ENCODE data around the gene BAIAP2. TPM values are rescaled to one million over a fixed set of nuclear protein-coding genes. Genes with fewer than 3 reads are reported as not detected.
A peak's percentile ranks its signal among the peaks of the same experiment; 100 is the strongest.

Gene BAIAP2
- total RNA-seq, 4 donors from 2014 or later: 7.3 to 36.1 (median 15.4) TPM

DNA sequence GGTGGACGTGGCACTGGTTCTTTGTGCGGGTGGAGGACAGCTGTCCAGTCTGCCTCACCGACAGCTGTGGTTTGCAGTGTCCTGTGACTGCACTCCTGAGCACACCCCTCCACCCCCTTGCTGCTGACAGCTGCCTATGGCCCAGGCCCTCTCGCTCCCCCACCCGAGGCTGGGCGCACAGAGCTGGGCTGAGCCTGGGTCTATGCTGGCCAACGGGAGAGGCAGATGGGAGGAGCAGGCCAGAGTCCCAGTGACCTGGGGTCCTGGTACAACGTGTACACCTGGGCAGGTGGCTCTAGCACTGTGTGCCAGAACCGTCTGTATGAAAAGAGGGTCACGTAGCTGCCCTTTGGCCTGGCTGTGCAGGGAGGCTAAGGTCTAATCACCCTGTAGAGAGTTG, 30.5 kb downstream of the BAIAP2 start:
- intact Hi-C loops (cut with DNase I; ENCODE audit: low total_unique reads) (no loop called here), in situ Hi-C loops (cut with MboI; ENCODE audit: low sequenced_read_pairs in 4 of 4) (no loop called here)
- peak in 1 of 2 donors; percentile 21 for DNase-seq
- H3K27ac ChIP-seq: no peak overlapping the region
- H3K9me3 ChIP-seq: no peaks in the 10 kb centered on the region
- no peaks in the 10 kb centered on the region for H3K36me3 ChIP-seq
- ATAC-seq: peak in 1 of 2 donors; percentile 26
- TF ChIP-seq, protein P1, sequence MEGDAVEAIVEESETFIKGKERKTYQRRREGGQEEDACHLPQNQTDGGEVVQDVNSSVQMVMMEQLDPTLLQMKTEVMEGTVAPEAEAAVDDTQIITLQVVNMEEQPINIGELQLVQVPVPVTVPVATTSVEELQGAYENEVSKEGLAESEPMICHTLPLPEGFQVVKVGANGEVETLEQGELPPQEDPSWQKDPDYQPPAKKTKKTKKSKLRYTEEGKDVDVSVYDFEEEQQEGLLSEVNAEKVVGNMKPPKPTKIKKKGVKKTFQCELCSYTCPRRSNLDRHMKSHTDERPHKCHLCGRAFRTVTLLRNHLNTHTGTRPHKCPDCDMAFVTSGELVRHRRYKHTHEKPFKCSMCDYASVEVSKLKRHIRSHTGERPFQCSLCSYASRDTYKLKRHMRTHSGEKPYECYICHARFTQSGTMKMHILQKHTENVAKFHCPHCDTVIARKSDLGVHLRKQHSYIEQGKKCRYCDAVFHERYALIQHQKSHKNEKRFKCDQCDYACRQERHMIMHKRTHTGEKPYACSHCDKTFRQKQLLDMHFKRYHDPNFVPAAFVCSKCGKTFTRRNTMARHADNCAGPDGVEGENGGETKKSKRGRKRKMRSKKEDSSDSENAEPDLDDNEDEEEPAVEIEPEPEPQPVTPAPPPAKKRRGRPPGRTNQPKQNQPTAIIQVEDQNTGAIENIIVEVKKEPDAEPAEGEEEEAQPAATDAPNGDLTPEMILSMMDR (IDR thresholded peaks at IDR 0.05 in 4 of 5, conservative IDR thresholded peaks at IDR 0.05 in 1 of 5): no peak
- TF ChIP-seq POLR2A (IDR thresholded peaks at IDR 0.05): no peak
- H3K27me3 ChIP-seq: no peaks in the 10 kb centered on the region
- H3K4me3 ChIP-seq: no peak overlapping the region
- peaks cover 7 to 14% of the 10 kb centered on the region in 2 donors for H3K4me1 ChIP-seq

DNA sequence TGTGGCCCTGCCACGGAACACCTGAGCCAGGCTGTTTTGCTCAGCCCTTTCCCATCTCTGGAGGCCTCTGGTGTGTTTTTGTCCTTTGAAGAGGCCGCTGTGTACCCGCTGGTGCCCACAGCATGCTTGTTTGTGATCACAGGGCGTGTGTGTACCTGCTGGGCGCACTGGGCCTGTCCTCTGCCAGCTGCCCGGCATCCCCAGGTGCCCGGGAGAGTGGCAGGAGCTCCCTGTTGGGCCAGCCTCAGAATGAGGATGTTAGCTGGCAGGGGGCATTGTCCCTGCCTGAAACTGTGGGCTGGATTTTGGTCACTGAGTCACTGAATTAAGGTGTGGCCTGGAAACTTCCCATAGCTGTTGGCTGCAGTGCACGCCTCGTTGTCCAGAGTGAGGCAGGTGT, 31.1 kb downstream of the BAIAP2 start:
- TF ChIP-seq, protein P1 (IDR thresholded peaks at IDR 0.05 in 4 of 5, conservative IDR thresholded peaks at IDR 0.05 in 1 of 5): no peak
- TF ChIP-seq POLR2A (IDR thresholded peaks at IDR 0.05): no peak
- no peak overlapping the region for H3K27ac ChIP-seq
- no peak for ATAC-seq
- H3K9me3 ChIP-seq: no peaks in the 10 kb centered on the region
- intact Hi-C loops (cut with DNase I; ENCODE audit: low total_unique reads) (no loop called here), in situ Hi-C loops (cut with MboI; ENCODE audit: low sequenced_read_pairs in 4 of 4) (no loop called here)
- no peaks in the 10 kb centered on the region for H3K36me3 ChIP-seq
- no peak overlapping the region for H3K4me3 ChIP-seq
- DNase-seq: no peak
- H3K4me1 ChIP-seq: peaks cover 7 to 14% of the 10 kb centered on the region in 2 donors
- H3K27me3 ChIP-seq: no peaks in the 10 kb centered on the region

DNA sequence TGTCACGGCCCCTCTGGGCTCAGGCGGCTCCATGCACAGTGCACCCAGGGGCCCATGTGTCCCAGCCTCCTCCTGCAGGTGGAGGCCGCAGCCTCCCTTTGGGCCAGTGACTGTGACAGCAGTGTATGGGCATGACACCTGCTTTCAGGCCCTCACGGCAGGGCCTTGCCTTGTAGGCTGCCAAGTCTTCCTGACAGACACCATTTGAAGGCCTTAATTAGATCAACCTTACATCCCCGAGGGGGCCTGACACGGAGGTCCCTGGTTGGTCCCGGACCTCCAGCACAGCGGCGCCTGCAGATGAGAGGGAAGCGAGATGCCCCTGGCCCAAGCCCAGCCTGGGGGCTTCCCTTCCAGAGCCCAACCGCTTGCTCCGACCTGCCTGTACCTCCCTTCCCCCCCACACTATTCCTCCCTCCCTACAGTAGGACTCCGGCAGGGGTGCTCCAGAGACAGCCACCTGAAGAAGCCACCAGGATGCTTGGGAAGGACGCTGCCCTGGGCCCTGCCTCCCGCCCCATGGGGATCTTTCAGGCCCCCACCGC, 31.9 kb downstream of the BAIAP2 start:
- H3K27me3 ChIP-seq: no peaks in the 10 kb centered on the region
- ATAC-seq (no peak), DNase-seq (no peak)
- peaks cover 7 to 14% of the 10 kb centered on the region in 2 donors for H3K4me1 ChIP-seq
- H3K36me3 ChIP-seq: no peaks in the 10 kb centered on the region
- in situ Hi-C loops (cut with MboI; ENCODE audit: low sequenced_read_pairs in 4 of 4) (no loop called here), intact Hi-C loops (cut with DNase I; ENCODE audit: low total_unique reads) (no loop called here)
- H3K4me3 ChIP-seq: no peak overlapping the region
- H3K9me3 ChIP-seq: no peaks in the 10 kb centered on the region
- no peak overlapping the region for H3K27ac ChIP-seq
- TF ChIP-seq, protein P1 (IDR thresholded peaks at IDR 0.05 in 4 of 5, conservative IDR thresholded peaks at IDR 0.05 in 1 of 5): no peak
- TF ChIP-seq POLR2A (IDR thresholded peaks at IDR 0.05): no peak

DNA sequence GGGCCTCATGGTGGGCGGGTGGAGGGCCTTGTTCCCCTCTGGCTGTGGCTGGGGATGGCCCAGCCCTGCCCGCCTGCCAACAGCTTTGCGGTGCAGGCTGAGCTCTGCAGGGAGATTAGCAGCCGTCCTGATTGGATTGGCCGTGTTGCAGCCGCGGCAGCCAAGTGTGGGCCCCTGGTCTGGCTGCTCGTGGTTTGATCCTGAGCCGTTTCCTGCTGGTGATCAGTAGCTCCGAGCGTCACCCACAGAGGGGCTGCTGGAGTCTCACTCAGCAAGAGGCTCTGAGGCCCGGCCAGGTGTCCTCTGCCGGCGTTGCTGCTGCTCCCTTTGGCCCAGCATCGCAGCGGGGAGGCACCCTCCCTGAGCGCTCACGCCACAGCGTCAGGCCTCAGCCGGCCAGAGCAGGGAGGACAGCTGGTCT, 32.5 kb downstream of the BAIAP2 start:
- in situ Hi-C loops (cut with MboI; ENCODE audit: low sequenced_read_pairs in 4 of 4) (no loop called here), intact Hi-C loops (cut with DNase I; ENCODE audit: low total_unique reads) (no loop called here)
- TF ChIP-seq, protein P1 (IDR thresholded peaks at IDR 0.05 in 4 of 5, conservative IDR thresholded peaks at IDR 0.05 in 1 of 5): no peak
- TF ChIP-seq POLR2A (IDR thresholded peaks at IDR 0.05): no peak
- ATAC-seq (no peak), DNase-seq (no peak)
- no peaks in the 10 kb centered on the region for H3K36me3 ChIP-seq
- H3K4me1 ChIP-seq: peaks cover 7 to 14% of the 10 kb centered on the region in 2 donors
- no peaks in the 10 kb centered on the region for H3K9me3 ChIP-seq
- H3K27me3 ChIP-seq: no peaks in the 10 kb centered on the region
- no peak overlapping the region for H3K27ac ChIP-seq
- no peak overlapping the region for H3K4me3 ChIP-seq

Data from gastrocnemius medialis (tissue), 4 donors.